Spleen (tissue), 7 donors: ENCODE measurements around the gene LRRC52.

Experiments
- CTCF ChIP-seq, 11 experiments: fragments of 200-600 bp in 7 of 11; fragments of 450-650 bp in 4 of 11; sonication (generic) in 4 of 11; IDR thresholded peaks in 8 of 11; conservative IDR thresholded peaks in 3 of 11; 1 replicate in 7 of 11; 2 replicates in 4 of 11; pipeline versions ENCODE4 v1.4.0 to v1.8.0; 2016 to 2021; ENCODE audit warnings: antibody characterized with exemption in 11 of 11, inconsistent platforms in 4 of 11, mild to moderate bottlenecking in 1 of 11
- POLR2A ChIP-seq, 3 donors: fragments of 450-650 bp; IDR thresholded peaks; one replicate each; pipeline ENCODE4 v1.5.1; 2017; ENCODE audit warnings: antibody characterized with exemption in 3 of 3, mild to moderate bottlenecking in 1 of 3
- POLR2AphosphoS5 ChIP-seq, 3 donors: sonication (generic); formaldehyde crosslinking; IDR thresholded peaks; one replicate each; pipeline ENCODE4 v1.5.1; 2017; ENCODE audit warnings: antibody characterized with exemption in 3 of 3
- donor health status: DM: no; HTN: no; CAD: no; lungs with moderate emphysema.
- donor health status: DM: no; HTN: no; CAD: no.
- donor health status: DM: no; HTN: no; CAD: no.

- TF ChIP-seq CTCF (IDR thresholded peaks at IDR 0.05 in 8 of 11, conservative IDR thresholded peaks at IDR 0.05 in 3 of 11) (no peak), POLR2A (IDR thresholded peaks at IDR 0.05) (no peak), POLR2AphosphoS5 (IDR thresholded peaks at IDR 0.05) (no peak)
These were observed 17.3 kb downstream of the LRRC52 start for GRCh38 chr1:165560883-165561656.
